HL-60 (cell line): ENCODE results near the gene AVEN.

Experiments used
- DNase-seq, 2 experiments: peaks; one replicate each; pipeline ENCODE4 v3.0.0-alpha.2; 2010 to 2020; ENCODE audit warnings: low read depth in 1 of 2, low spot score in 1 of 2
- H3K27ac ChIP-seq: fragments of 250-450 bp; sonication (Bioruptor Pico); replicated peaks from 2 replicates; pipeline ENCODE4 v1.5.1; 2020; ENCODE audit warnings: mild to moderate bottlenecking, moderate library complexity
- H3K27me3 ChIP-seq: fragments of 250-450 bp; sonication (Bioruptor Pico); 2 replicates; pipeline ENCODE4 v1.5.1; 2021; ENCODE audit warnings: mild to moderate bottlenecking, moderate library complexity; ENCODE audit not compliant: insufficient read depth, poor library complexity, severe bottlenecking
- H3K4me3 ChIP-seq: replicated peaks from 2 replicates; pipeline ENCODE4 v1.5.1; 2011; ENCODE audit warnings: mild to moderate bottlenecking, control low read depth, low read length; ENCODE audit not compliant: insufficient read depth
- GABPA ChIP-seq: IDR thresholded peaks from 2 replicates; pipeline ENCODE4 v1.6.1; 2012; ENCODE audit warnings: low read depth
- POLR2AphosphoS5 ChIP-seq: IDR thresholded peaks from 2 replicates; pipeline ENCODE4 v1.6.1; 2012; ENCODE audit warnings: low read depth
- SPI1 ChIP-seq: IDR thresholded peaks from 2 replicates; pipeline ENCODE4 v1.6.1; 2012; ENCODE audit warnings: low read depth, mild to moderate bottlenecking, borderline replicate concordance
- TF ChIP-seq, protein P1 (sequence below): IDR thresholded peaks from 2 replicates; pipeline ENCODE4 v1.6.1; 2012; ENCODE audit warnings: low read depth; ENCODE audit not compliant: insufficient replicate concordance
- TF ChIP-seq, protein P2 (sequence below): IDR thresholded peaks from one replicate; pipeline ENCODE4 v1.5.1; 2011; ENCODE audit warnings: low read length, control low read depth, inconsistent platforms; ENCODE audit not compliant: insufficient read depth

AVEN gene

DNA sequence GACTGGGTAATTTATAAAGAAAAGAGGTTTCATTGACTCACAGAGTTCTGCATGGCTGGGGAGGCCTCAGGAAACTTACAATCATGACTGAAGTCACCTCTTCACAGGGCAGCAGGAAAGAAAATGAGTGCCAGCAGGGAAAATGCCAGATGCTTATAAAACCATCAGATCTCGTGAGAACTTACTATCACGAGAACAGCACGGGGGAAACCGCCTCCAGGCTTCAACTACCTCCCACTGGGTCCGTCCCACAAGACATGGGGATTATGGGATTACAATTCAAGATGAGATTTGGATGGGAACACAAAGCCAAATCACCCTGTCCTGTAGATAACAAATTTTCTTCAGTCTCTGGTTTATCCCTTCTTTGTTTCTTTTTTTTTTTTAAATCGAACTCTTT lies 31.0 kb upstream of the AVEN start:
- no peaks in the 10 kb centered on the region for H3K27me3 ChIP-seq
- H3K4me3 ChIP-seq, result no peak overlapping the region
- DNase-seq, result no peak
- TF ChIP-seq, protein P1, sequence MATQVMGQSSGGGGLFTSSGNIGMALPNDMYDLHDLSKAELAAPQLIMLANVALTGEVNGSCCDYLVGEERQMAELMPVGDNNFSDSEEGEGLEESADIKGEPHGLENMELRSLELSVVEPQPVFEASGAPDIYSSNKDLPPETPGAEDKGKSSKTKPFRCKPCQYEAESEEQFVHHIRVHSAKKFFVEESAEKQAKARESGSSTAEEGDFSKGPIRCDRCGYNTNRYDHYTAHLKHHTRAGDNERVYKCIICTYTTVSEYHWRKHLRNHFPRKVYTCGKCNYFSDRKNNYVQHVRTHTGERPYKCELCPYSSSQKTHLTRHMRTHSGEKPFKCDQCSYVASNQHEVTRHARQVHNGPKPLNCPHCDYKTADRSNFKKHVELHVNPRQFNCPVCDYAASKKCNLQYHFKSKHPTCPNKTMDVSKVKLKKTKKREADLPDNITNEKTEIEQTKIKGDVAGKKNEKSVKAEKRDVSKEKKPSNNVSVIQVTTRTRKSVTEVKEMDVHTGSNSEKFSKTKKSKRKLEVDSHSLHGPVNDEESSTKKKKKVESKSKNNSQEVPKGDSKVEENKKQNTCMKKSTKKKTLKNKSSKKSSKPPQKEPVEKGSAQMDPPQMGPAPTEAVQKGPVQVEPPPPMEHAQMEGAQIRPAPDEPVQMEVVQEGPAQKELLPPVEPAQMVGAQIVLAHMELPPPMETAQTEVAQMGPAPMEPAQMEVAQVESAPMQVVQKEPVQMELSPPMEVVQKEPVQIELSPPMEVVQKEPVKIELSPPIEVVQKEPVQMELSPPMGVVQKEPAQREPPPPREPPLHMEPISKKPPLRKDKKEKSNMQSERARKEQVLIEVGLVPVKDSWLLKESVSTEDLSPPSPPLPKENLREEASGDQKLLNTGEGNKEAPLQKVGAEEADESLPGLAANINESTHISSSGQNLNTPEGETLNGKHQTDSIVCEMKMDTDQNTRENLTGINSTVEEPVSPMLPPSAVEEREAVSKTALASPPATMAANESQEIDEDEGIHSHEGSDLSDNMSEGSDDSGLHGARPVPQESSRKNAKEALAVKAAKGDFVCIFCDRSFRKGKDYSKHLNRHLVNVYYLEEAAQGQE, result no peak
- TF ChIP-seq, protein P2, sequence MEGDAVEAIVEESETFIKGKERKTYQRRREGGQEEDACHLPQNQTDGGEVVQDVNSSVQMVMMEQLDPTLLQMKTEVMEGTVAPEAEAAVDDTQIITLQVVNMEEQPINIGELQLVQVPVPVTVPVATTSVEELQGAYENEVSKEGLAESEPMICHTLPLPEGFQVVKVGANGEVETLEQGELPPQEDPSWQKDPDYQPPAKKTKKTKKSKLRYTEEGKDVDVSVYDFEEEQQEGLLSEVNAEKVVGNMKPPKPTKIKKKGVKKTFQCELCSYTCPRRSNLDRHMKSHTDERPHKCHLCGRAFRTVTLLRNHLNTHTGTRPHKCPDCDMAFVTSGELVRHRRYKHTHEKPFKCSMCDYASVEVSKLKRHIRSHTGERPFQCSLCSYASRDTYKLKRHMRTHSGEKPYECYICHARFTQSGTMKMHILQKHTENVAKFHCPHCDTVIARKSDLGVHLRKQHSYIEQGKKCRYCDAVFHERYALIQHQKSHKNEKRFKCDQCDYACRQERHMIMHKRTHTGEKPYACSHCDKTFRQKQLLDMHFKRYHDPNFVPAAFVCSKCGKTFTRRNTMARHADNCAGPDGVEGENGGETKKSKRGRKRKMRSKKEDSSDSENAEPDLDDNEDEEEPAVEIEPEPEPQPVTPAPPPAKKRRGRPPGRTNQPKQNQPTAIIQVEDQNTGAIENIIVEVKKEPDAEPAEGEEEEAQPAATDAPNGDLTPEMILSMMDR, result no peak
- TF ChIP-seq GABPA (no peak), POLR2AphosphoS5 (no peak), SPI1 (no peak)
- no peak overlapping the region for H3K27ac ChIP-seq

DNA sequence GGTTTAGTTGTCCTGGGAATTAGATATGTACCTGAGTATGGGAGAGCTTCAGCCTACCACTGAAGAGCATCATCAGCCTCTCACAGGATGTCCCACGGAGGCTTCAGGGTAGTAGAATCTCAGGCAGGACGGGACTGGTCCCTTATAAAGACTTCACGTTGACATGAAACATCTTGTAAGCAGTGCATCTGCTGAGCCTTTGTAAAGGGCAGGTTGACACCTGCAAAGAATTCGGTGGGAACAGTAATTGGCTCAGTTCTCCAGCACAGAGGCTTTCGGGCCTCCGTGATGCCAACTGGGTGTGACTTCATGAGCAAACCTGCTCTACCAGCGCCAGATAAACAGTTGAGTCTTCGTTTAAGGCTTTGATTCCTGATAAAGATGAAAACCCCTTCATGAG lies 26.9 kb upstream of the AVEN start:
- no peak overlapping the region for H3K4me3 ChIP-seq
- TF ChIP-seq POLR2AphosphoS5 (no peak), SPI1 (no peak), GABPA (no peak)
- TF ChIP-seq, protein P1, result no peak
- TF ChIP-seq, protein P2, result no peak
- DNase-seq, result no peak
- H3K27ac ChIP-seq, result no peak overlapping the region
- no peaks in the 10 kb centered on the region for H3K27me3 ChIP-seq

DNA sequence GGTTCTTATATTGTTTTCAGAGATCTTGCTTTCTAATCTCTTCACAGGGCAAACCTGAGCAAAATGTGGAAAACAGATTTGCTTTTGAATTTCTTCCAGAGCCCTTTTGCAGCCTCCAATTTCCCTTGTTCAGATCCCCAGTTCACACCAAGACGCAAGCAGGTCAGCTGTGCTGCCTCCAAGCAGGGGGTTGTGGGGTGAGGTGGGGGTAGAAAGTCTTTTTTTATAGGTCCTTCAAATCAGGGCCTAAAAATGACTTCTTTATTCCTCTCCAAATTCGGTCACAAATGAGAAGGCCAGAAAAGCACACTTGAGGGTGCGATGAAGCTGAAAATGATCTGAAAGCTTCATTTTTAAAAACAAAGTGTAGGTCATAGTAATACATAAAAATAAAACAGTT lies 26.3 kb upstream of the AVEN start:
- no peak for DNase-seq
- Histone ChIP-seq H3K27ac (no peak overlapping the region), H3K27me3 (no peaks in the 10 kb centered on the region), H3K4me3 (no peak overlapping the region)
- TF ChIP-seq POLR2AphosphoS5 (no peak), GABPA (no peak), SPI1 (no peak)
- TF ChIP-seq, protein P2, result no peak
- TF ChIP-seq, protein P1, result no peak
